ENCODE results near the gene PLD1. TPM values are rescaled to one million over a fixed set of nuclear protein-coding genes. Genes with fewer than 3 reads are reported as not detected.
"Not testable (repeated sequence)": the region's sequence is repeated elsewhere in the genome, so short reads cannot be mapped to it uniquely, and the experiment has no call there.

The PLD1 gene
- total RNA-seq, 1 donor from 2014 or later: 1.0 TPM

DNA sequence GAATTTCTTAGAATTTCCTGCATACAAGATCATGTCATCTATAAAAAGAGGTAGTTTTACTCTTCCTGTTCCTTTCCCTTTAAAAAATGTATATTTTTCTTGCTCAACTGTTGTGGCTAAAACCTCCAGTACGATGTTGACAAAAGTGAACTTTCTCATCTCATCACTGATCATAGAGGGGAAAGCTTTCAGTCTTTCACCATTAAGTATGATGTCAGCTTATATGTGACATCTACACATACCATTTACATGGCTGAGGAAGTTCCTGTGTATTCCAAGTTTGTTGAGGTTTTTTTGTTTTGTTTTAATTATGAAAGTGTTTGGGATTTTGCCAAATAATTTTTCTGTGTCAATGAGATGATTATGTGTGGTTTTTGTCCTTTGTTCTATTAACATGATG lies 173.6 kb downstream of the PLD1 start:
- H3K27me3 Mint-ChIP-seq (ENCODE audit: low read depth): peaks cover 8% of the 10 kb centered on the region
- no peak overlapping the region for H3K4me3 Mint-ChIP-seq (ENCODE audit: low read depth)
- no peak overlapping the region for H3K27ac Mint-ChIP-seq
- H3K36me3 Mint-ChIP-seq (ENCODE audit: low read depth): no peaks in the 10 kb centered on the region
- intact Hi-C loops (cut with micrococcal nuclease): no loop called here
- no peak for DNase-seq (ENCODE audit: low spot score)
- no peaks in the 10 kb centered on the region for H3K9me3 Mint-ChIP-seq
- no peaks in the 10 kb centered on the region for H3K4me1 Mint-ChIP-seq (ENCODE audit: low read depth)

DNA sequence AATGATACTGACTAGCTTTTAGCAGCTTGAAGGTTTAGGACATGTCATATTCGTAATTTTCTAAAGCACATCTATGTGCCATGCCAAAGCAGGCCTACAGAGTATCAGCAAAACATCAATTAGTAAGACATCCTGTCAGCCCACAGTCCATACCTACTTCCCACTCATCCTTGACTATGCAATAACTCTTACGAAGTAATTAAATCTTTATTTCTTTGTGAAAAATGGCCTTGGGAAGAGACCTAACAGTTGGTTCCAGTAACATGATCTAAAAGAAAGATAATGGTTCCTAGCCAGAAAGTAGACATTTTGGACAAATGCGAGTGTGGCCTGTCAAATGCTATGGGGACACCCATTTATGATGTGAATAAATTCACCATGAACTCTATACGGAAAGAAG lies 177.5 kb downstream of the PLD1 start:
- intact Hi-C loops (cut with micrococcal nuclease): no loop called here
- H3K4me1 Mint-ChIP-seq (ENCODE audit: low read depth): no peaks in the 10 kb centered on the region
- no peak overlapping the region for H3K4me3 Mint-ChIP-seq (ENCODE audit: low read depth)
- no peaks in the 10 kb centered on the region for H3K9me3 Mint-ChIP-seq
- no peak for DNase-seq (ENCODE audit: low spot score)
- H3K27me3 Mint-ChIP-seq (ENCODE audit: low read depth): peaks cover 4% of the 10 kb centered on the region
- no peak overlapping the region for H3K27ac Mint-ChIP-seq
- H3K36me3 Mint-ChIP-seq (ENCODE audit: low read depth): no peaks in the 10 kb centered on the region

DNA sequence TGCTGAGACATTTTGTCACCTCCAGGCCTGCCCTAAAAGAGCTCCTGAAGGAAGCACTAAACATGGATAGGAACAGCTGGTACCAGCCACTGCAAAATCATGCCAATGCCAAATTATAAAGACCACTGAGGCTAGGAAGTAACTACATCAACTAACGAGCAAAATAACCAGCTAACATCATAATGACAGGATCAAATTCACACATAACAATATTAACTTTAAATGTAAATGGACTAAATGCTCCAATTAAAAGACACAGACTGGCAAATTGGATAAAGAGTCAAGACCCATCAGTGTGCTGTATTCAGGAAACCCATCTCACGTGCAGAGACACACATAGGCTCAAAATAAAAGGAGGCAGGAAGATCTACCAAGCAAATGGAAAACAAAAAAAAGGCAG lies 183.5 kb downstream of the PLD1 start:
- H3K27me3 Mint-ChIP-seq (ENCODE audit: low read depth); H3K4me1 Mint-ChIP-seq (ENCODE audit: low read depth); intact Hi-C loops (cut with micrococcal nuclease); H3K27ac Mint-ChIP-seq; DNase-seq (ENCODE audit: low spot score); H3K4me3 Mint-ChIP-seq (ENCODE audit: low read depth); H3K36me3 Mint-ChIP-seq (ENCODE audit: low read depth); H3K9me3 Mint-ChIP-seq: not testable (repeated sequence)

DNA sequence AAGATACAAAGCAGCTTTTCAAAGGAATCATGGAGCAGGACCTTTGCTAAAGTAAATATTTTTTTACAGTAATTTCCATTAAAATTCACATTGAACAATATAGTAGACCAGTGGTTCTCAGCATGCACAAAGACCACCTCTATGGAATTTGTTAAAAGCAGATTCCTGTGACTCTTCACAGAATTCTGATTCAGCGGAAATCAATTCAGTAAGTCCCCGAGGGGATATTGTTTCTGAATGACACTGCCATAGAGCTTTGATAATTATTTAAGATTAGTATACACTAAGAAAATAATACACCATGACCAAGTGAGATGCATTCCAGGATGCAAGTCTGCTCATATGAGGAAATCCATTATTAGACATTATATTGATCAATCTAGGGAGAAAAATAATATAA lies 188.2 kb downstream of the PLD1 start:
- DNase-seq (ENCODE audit: low spot score): no peak
- peaks cover 10% of the 10 kb centered on the region for H3K27me3 Mint-ChIP-seq (ENCODE audit: low read depth)
- H3K36me3 Mint-ChIP-seq (ENCODE audit: low read depth): no peaks in the 10 kb centered on the region
- H3K4me1 Mint-ChIP-seq (ENCODE audit: low read depth): peaks cover 2% of the 10 kb centered on the region
- no peak overlapping the region for H3K4me3 Mint-ChIP-seq (ENCODE audit: low read depth)
- no peak overlapping the region for H3K27ac Mint-ChIP-seq
- no peaks in the 10 kb centered on the region for H3K9me3 Mint-ChIP-seq
- intact Hi-C loops (cut with micrococcal nuclease): no loop called here

DNA sequence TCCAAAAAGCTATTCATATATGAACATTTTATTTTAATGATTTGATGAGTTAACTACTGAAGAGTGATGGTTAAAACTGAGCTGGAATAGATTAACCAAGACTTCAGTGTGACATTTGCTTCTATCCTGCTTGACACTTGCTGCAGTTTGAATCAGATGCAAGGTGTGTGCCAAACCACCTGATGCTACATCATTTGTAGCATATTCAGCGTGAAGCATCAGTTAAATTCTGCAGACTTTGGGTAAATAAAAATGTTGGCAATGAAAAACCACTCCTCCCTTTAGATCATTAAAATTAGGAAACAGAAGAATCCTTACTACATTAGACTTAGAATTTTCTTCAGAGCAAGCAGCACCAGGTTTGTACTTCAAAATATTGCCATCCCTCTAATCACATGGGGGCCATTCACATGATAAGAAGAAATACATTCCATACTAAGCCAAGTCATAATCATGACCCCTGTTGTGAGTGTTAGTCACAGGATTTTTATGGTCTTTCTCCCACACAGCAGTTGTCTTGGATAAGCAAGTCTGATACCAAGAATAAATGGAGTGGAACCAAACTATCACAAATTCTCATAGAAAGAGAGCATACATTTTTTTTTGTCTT lies 189.4 kb downstream of the PLD1 start:
- Mint-ChIP-seq H3K4me1 (ENCODE audit: low read depth) (peaks cover 2% of the 10 kb centered on the region), H3K36me3 (ENCODE audit: low read depth) (no peaks in the 10 kb centered on the region), H3K9me3 (no peaks in the 10 kb centered on the region), H3K4me3 (ENCODE audit: low read depth) (no peak overlapping the region), H3K27ac (no peak overlapping the region), H3K27me3 (ENCODE audit: low read depth) (peaks cover 19% of the 10 kb centered on the region)
- no peak for DNase-seq (ENCODE audit: low spot score)
- intact Hi-C loops (cut with micrococcal nuclease): no loop called here

DNA sequence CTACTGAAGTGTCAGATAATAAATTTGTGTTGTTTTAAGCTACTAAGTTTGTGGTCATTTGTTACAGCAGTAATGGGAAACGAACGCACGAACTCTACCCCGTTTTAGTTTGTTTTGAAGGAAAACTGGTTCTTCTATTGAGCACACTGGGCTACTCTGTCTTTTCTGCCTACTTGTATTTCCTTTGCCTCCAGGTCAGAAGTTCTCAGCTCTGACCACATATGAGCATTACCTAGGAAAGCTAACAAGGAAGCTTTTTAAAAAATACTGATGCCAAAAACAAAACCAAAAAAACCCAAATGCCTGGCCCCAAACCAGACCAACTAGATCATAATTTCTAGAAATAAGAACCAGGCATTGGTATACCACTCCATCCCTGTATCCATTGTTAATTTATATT lies 193.5 kb downstream of the PLD1 start:
- Mint-ChIP-seq H3K4me3 (ENCODE audit: low read depth) (no peak overlapping the region), H3K27me3 (ENCODE audit: low read depth) (peaks cover 40% of the 10 kb centered on the region), H3K4me1 (ENCODE audit: low read depth) (no peaks in the 10 kb centered on the region), H3K27ac (no peak overlapping the region), H3K9me3 (no peaks in the 10 kb centered on the region), H3K36me3 (ENCODE audit: low read depth) (no peaks in the 10 kb centered on the region)
- no peak for DNase-seq (ENCODE audit: low spot score)
- intact Hi-C loops (cut with micrococcal nuclease): no loop called here

DNA sequence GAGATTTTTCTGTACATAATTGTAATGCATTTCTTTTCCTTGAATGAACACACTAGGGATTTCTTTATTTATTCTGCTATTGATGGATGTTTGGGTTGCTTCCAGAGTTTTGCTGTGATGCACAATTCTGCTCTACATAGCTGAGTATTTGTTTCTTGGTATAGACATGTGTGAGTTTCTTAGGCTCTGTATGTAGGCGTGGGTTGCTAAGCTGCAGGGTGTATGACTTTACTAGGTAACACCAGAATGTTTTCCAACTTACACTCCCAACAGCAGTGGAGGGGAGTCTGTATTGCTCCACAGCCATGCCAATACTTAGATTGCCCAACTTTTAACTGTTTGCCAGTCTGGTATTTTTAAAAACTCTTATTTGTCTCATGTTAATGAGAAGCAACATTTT lies 194.6 kb downstream of the PLD1 start:
- no peak for DNase-seq (ENCODE audit: low spot score)
- Mint-ChIP-seq H3K4me3 (ENCODE audit: low read depth) (no peak overlapping the region), H3K27me3 (ENCODE audit: low read depth) (peaks cover 47% of the 10 kb centered on the region), H3K9me3 (no peaks in the 10 kb centered on the region), H3K27ac (no peak overlapping the region), H3K36me3 (ENCODE audit: low read depth) (no peaks in the 10 kb centered on the region), H3K4me1 (ENCODE audit: low read depth) (no peaks in the 10 kb centered on the region)
- intact Hi-C loops (cut with micrococcal nuclease): no loop called here

DNA sequence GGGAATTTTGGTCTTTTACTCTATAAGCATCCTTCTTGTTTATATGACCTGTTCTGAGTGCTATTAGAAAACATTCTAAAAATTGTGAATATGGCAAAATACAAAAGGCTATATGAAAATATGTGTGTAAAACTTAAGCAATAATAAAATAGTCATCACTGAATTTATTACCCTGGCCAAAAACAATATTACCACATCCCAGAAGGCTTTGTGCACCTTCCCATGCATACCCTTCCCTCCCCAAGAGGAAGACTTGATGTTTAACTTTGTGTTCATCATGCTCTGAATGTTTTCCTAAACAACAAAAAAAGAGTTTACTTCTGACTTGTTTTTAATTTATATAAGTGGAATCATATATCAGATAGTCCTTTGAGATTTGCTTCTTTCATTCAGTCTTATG lies 195.0 kb downstream of the PLD1 start:
- Mint-ChIP-seq H3K36me3 (ENCODE audit: low read depth) (no peaks in the 10 kb centered on the region), H3K4me3 (ENCODE audit: low read depth) (no peak overlapping the region), H3K27me3 (ENCODE audit: low read depth) (peaks cover 48% of the 10 kb centered on the region), H3K4me1 (ENCODE audit: low read depth) (no peaks in the 10 kb centered on the region), H3K27ac (no peak overlapping the region), H3K9me3 (no peaks in the 10 kb centered on the region)
- intact Hi-C loops (cut with micrococcal nuclease): no loop called here
- DNase-seq (ENCODE audit: low spot score): no peak

DNA sequence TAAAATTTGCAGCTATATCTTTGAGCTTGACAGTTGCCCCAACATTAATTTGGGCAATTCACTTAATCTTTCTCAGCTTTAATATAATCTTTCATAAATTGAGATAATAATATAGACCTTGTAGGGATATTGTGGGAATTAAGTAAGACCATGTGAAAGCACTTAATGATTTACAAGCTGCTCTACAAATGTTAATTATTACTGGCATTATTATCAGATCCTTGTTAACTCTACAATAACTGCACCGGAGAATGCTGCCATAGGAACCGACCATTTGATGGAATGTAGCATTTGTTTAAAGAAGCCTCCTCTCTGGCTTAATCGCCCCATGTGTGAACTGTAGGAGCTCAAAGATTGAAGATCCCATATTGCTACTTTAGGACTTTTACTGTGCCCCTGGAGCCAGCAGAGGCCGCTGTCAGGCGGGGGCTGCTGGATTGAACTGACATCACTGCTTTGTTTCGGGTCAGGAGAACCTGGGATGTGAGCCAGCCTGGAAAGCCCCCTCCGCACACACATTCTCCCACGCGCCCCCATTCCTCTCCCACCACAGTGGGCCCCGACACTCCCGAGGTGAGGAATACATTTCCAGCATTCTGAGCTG lies 195.9 kb downstream of the PLD1 start:
- intact Hi-C loops (cut with micrococcal nuclease): no loop called here
- Mint-ChIP-seq H3K27ac (no peak overlapping the region), H3K4me1 (ENCODE audit: low read depth) (no peaks in the 10 kb centered on the region), H3K36me3 (ENCODE audit: low read depth) (no peaks in the 10 kb centered on the region), H3K4me3 (ENCODE audit: low read depth) (no peak overlapping the region), H3K27me3 (ENCODE audit: low read depth) (peaks cover 46% of the 10 kb centered on the region), H3K9me3 (no peaks in the 10 kb centered on the region)
- DNase-seq (ENCODE audit: low spot score): no peak

DNA sequence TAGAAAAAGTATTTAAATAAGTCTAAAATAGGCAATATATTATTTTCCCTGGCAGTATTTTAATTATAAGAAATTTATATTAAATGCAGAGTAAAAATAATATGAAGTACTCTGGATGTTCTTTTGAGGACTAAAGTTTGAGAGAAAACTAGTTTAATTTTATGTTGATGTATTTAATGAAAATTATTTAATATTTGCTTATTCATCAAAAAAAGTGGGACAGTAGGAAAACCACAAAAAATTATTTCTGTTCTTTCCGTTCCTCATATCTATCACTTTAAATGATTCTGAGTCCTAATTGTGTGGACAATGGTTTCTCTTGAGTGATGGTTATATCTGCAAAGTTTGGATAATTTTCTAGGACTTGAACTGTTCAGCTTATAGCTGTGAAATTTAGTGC lies 202.8 kb downstream of the PLD1 start:
- Mint-ChIP-seq H3K4me3 (ENCODE audit: low read depth) (no peak overlapping the region), H3K4me1 (ENCODE audit: low read depth) (no peaks in the 10 kb centered on the region), H3K9me3 (no peaks in the 10 kb centered on the region), H3K27me3 (ENCODE audit: low read depth) (peaks cover 25% of the 10 kb centered on the region), H3K36me3 (ENCODE audit: low read depth) (no peaks in the 10 kb centered on the region), H3K27ac (no peak overlapping the region)
- intact Hi-C loops (cut with micrococcal nuclease): no loop called here
- no peak for DNase-seq (ENCODE audit: low spot score)

DNA sequence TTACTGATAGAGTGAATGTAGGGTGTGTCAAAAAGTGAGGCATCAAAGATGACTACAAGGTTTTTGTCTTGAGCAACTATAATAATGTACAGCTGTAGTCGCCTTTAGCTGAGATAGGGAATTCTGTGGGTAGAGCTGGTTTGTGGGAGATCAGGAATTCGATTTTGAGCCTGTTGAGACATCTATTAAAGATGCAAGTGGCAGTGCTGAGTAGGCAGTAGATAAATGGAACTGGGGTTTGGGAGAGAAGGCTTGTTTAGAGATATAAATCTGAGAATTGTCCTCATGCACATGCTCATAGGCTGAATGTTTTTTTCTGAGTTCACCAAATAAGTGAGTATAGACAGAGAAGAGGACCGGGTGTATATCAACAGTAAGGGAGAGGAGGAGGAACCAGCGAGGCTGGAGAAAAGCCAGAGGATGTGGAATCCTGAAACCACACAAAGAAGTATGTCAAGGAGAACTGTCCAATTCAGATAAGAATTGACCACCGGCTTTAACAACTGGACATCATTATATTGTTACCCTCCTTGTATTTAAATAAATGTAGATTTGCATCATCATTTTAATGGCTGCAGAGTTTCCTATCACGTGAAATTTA lies 204.0 kb downstream of the PLD1 start:
- H3K27me3 Mint-ChIP-seq (ENCODE audit: low read depth): peaks cover 26% of the 10 kb centered on the region
- intact Hi-C loops (cut with micrococcal nuclease): no loop called here
- no peak overlapping the region for H3K4me3 Mint-ChIP-seq (ENCODE audit: low read depth)
- H3K36me3 Mint-ChIP-seq (ENCODE audit: low read depth): no peaks in the 10 kb centered on the region
- H3K4me1 Mint-ChIP-seq (ENCODE audit: low read depth): no peaks in the 10 kb centered on the region
- DNase-seq (ENCODE audit: low spot score): no peak
- no peak overlapping the region for H3K27ac Mint-ChIP-seq
- H3K9me3 Mint-ChIP-seq: no peaks in the 10 kb centered on the region

DNA sequence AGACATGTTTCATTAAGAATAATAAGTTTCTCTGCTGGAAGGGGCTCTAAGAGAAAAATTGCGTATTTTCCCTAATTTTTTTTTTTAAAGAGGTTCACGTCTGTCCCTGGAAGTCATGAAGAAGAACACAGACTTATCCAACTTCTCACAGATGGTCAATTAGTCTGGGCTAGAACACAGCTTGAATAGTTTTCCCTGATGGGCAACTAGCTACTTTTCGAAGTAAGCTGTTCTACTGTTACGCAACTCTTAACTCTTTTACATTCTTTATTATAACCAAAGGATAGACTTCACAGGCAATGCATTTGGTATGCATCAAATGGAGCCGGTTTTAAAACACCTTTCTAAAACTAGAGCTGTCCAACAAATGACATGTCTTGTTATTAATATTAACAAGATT lies 205.9 kb downstream of the PLD1 start:
- no peak overlapping the region for H3K27ac Mint-ChIP-seq
- no peaks in the 10 kb centered on the region for H3K4me1 Mint-ChIP-seq (ENCODE audit: low read depth)
- H3K9me3 Mint-ChIP-seq: no peaks in the 10 kb centered on the region
- H3K4me3 Mint-ChIP-seq (ENCODE audit: low read depth): no peak overlapping the region
- DNase-seq (ENCODE audit: low spot score): no peak
- H3K27me3 Mint-ChIP-seq (ENCODE audit: low read depth): peaks cover 20% of the 10 kb centered on the region
- intact Hi-C loops (cut with micrococcal nuclease): no loop called here
- H3K36me3 Mint-ChIP-seq (ENCODE audit: low read depth): no peaks in the 10 kb centered on the region

DNA sequence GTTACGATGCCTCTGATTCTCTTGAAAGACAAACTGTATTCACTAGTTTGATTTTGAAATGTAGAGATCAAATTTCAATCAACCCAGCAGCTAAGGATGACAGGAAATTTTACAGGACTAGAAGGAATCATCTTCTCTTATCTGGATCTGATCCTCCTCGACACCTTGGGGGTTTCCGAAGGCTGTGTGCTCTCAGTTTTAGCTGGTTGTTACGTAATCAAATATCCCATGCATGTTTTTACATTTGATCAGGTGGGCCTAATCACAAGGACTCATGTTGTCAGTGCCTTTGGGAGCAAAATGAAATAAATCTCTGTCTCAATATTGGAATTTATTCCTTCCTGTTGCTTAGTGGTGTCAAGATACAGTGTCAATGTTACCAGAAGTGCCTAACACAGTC lies 208.2 kb downstream of the PLD1 start:
- no peaks in the 10 kb centered on the region for H3K4me1 Mint-ChIP-seq (ENCODE audit: low read depth)
- H3K4me3 Mint-ChIP-seq (ENCODE audit: low read depth): no peak overlapping the region
- H3K27ac Mint-ChIP-seq: no peak overlapping the region
- H3K9me3 Mint-ChIP-seq: no peaks in the 10 kb centered on the region
- no peak for DNase-seq (ENCODE audit: low spot score)
- intact Hi-C loops (cut with micrococcal nuclease): no loop called here
- H3K36me3 Mint-ChIP-seq (ENCODE audit: low read depth): no peaks in the 10 kb centered on the region
- peaks cover 17% of the 10 kb centered on the region for H3K27me3 Mint-ChIP-seq (ENCODE audit: low read depth)

All from activated T-helper 2 cell treated with anti-CD3 and anti-CD28 coated beads, Interferon-gamma antibody, Interleukin-2, Interleukin-4, amounts not matched to agents 10 μg/mL and 5 μg/mL and 100 μg/mL, durations not matched to agents 14 hours and 24 hours and 36 hours (primary cell).